ENCODE data around the gene LBHD2.

DNA sequence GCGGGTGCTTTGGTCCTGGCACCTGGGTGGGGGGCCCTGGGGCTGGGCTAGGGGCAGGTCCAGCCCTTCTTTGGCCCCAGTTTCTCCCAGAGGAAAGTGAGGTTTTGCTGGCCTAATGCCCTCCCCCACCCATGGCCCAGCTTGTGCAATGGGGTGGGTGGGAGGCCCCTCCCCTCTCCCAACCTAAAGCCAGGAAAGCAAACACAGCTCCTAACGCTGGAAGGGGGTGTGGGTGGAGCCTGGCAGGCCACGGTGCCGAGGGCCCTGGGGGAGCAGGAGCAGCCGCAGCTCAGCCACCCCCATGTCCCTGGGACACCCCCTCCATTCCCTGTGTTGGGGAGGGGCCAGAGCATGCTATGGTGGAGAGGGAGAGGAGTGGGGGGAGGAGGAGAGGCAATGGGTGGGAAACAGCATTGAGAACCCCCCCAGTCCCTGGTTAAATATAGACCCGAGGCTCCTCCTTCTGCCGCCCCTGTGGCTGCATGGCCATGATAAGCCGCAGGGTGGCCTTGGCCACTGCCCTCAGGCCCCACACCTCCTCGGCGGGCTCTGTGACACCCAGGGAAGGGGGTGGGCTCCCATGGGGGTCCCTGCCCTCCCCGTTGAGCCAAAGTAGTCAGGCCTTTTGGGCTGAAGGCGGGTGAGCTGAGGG lies 15.2 kb downstream of the LBHD2 start:
- TF ChIP-seq CREB1 (CRISPR knock-in tag; IDR thresholded peaks at IDR 0.05; ENCODE audit: low read depth) = no peak
- TF ChIP-seq, protein P1, sequence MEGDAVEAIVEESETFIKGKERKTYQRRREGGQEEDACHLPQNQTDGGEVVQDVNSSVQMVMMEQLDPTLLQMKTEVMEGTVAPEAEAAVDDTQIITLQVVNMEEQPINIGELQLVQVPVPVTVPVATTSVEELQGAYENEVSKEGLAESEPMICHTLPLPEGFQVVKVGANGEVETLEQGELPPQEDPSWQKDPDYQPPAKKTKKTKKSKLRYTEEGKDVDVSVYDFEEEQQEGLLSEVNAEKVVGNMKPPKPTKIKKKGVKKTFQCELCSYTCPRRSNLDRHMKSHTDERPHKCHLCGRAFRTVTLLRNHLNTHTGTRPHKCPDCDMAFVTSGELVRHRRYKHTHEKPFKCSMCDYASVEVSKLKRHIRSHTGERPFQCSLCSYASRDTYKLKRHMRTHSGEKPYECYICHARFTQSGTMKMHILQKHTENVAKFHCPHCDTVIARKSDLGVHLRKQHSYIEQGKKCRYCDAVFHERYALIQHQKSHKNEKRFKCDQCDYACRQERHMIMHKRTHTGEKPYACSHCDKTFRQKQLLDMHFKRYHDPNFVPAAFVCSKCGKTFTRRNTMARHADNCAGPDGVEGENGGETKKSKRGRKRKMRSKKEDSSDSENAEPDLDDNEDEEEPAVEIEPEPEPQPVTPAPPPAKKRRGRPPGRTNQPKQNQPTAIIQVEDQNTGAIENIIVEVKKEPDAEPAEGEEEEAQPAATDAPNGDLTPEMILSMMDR (conservative IDR thresholded peaks at IDR 0.05; ENCODE audit: low read depth in 2 of 2) = no peak
- TF ChIP-seq, protein P2, sequence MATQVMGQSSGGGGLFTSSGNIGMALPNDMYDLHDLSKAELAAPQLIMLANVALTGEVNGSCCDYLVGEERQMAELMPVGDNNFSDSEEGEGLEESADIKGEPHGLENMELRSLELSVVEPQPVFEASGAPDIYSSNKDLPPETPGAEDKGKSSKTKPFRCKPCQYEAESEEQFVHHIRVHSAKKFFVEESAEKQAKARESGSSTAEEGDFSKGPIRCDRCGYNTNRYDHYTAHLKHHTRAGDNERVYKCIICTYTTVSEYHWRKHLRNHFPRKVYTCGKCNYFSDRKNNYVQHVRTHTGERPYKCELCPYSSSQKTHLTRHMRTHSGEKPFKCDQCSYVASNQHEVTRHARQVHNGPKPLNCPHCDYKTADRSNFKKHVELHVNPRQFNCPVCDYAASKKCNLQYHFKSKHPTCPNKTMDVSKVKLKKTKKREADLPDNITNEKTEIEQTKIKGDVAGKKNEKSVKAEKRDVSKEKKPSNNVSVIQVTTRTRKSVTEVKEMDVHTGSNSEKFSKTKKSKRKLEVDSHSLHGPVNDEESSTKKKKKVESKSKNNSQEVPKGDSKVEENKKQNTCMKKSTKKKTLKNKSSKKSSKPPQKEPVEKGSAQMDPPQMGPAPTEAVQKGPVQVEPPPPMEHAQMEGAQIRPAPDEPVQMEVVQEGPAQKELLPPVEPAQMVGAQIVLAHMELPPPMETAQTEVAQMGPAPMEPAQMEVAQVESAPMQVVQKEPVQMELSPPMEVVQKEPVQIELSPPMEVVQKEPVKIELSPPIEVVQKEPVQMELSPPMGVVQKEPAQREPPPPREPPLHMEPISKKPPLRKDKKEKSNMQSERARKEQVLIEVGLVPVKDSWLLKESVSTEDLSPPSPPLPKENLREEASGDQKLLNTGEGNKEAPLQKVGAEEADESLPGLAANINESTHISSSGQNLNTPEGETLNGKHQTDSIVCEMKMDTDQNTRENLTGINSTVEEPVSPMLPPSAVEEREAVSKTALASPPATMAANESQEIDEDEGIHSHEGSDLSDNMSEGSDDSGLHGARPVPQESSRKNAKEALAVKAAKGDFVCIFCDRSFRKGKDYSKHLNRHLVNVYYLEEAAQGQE (IDR thresholded peaks at IDR 0.05; ENCODE audit: unreplicated experiment) = no peak
- TF ChIP-seq EZH2 (IDR thresholded peaks at IDR 0.05; ENCODE audit: low read depth, unreplicated experiment) = no peak
- no peak for TF ChIP-seq EZH2phosphoT487 (IDR thresholded peaks at IDR 0.05; ENCODE audit: unreplicated experiment)
- no peak for TF ChIP-seq POLR2AphosphoS5 (IDR thresholded peaks at IDR 0.05; ENCODE audit: low read depth)
- TF ChIP-seq, protein P3, sequence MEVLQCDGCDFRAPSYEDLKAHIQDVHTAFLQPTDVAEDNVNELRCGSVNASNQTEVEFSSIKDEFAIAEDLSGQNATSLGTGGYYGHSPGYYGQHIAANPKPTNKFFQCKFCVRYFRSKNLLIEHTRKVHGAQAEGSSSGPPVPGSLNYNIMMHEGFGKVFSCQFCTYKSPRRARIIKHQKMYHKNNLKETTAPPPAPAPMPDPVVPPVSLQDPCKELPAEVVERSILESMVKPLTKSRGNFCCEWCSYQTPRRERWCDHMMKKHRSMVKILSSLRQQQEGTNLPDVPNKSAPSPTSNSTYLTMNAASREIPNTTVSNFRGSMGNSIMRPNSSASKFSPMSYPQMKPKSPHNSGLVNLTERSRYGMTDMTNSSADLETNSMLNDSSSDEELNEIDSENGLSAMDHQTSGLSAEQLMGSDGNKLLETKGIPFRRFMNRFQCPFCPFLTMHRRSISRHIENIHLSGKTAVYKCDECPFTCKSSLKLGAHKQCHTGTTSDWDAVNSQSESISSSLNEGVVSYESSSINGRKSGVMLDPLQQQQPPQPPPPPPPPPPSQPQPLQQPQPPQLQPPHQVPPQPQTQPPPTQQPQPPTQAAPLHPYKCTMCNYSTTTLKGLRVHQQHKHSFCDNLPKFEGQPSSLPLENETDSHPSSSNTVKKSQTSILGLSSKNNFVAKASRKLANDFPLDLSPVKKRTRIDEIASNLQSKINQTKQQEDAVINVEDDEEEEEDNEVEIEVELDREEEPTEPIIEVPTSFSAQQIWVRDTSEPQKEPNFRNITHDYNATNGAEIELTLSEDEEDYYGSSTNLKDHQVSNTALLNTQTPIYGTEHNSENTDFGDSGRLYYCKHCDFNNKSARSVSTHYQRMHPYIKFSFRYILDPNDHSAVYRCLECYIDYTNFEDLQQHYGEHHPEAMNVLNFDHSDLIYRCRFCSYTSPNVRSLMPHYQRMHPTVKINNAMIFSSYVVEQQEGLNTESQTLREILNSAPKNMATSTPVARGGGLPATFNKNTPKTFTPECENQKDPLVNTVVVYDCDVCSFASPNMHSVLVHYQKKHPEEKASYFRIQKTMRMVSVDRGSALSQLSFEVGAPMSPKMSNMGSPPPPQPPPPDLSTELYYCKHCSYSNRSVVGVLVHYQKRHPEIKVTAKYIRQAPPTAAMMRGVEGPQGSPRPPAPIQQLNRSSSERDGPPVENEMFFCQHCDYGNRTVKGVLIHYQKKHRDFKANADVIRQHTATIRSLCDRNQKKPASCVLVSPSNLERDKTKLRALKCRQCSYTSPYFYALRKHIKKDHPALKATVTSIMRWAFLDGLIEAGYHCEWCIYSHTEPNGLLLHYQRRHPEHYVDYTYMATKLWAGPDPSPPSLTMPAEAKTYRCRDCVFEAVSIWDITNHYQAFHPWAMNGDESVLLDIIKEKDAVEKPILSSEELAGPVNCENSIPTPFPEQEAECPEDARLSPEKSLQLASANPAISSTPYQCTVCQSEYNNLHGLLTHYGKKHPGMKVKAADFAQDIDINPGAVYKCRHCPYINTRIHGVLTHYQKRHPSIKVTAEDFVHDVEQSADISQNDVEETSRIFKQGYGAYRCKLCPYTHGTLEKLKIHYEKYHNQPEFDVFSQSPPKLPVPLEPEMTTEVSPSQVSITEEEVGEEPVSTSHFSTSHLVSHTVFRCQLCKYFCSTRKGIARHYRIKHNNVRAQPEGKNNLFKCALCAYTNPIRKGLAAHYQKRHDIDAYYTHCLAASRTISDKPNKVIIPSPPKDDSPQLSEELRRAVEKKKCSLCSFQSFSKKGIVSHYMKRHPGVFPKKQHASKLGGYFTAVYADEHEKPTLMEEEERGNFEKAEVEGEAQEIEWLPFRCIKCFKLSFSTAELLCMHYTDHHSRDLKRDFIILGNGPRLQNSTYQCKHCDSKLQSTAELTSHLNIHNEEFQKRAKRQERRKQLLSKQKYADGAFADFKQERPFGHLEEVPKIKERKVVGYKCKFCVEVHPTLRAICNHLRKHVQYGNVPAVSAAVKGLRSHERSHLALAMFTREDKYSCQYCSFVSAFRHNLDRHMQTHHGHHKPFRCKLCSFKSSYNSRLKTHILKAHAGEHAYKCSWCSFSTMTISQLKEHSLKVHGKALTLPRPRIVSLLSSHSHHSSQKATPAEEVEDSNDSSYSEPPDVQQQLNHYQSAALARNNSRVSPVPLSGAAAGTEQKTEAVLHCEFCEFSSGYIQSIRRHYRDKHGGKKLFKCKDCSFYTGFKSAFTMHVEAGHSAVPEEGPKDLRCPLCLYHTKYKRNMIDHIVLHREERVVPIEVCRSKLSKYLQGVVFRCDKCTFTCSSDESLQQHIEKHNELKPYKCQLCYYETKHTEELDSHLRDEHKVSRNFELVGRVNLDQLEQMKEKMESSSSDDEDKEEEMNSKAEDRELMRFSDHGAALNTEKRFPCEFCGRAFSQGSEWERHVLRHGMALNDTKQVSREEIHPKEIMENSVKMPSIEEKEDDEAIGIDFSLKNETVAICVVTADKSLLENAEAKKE (CRISPR knock-in tag; IDR thresholded peaks at IDR 0.05) = no peak
- no peak for TF ChIP-seq NANOG (IDR thresholded peaks at IDR 0.05; ENCODE audit: borderline replicate concordance)
- TF ChIP-seq JUNB (IDR thresholded peaks at IDR 0.05; ENCODE audit: unreplicated experiment) = no peak
- no peak for TF ChIP-seq ZNF331 (CRISPR knock-in tag; IDR thresholded peaks at IDR 0.05; ENCODE audit: low read depth)

Data from GM23338 (cell line).